Measurements from ENCODE around the gene EPM2A.

DNA sequence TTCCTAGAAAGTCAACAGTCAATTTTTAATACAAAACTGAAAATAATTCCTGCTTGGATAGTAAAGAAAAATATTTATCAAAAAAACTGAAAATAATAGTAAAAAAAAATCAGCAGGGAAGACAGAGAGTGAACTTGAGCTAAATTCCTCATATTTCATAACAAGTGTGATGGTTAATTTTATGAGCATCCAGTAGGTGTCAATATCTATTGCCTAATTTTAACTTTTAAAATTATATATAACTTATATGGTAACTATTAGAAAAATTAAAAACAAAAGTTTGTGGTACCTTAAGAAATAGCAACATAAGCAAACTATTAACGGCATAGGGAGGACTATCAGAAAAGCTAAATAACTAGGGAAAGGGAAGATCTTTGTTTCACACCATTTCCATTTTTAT, 2.1 kb downstream of the EPM2A start:
- TF ChIP-seq, protein P1, sequence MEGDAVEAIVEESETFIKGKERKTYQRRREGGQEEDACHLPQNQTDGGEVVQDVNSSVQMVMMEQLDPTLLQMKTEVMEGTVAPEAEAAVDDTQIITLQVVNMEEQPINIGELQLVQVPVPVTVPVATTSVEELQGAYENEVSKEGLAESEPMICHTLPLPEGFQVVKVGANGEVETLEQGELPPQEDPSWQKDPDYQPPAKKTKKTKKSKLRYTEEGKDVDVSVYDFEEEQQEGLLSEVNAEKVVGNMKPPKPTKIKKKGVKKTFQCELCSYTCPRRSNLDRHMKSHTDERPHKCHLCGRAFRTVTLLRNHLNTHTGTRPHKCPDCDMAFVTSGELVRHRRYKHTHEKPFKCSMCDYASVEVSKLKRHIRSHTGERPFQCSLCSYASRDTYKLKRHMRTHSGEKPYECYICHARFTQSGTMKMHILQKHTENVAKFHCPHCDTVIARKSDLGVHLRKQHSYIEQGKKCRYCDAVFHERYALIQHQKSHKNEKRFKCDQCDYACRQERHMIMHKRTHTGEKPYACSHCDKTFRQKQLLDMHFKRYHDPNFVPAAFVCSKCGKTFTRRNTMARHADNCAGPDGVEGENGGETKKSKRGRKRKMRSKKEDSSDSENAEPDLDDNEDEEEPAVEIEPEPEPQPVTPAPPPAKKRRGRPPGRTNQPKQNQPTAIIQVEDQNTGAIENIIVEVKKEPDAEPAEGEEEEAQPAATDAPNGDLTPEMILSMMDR (conservative IDR thresholded peaks at IDR 0.05), result 0 out of 2 replicates have a peak, but pooled peaks have one; percentile 2
- TF ChIP-seq ZFX (IDR thresholded peaks at IDR 0.05), result no peak

Measured in C4-2B (cell line).